ENCODE data around the gene KRTAP4-2. TPM values are rescaled to one million over a fixed set of nuclear protein-coding genes. Genes with fewer than 3 reads are reported as not detected.
"Not testable (repeated sequence)": the region's sequence is repeated elsewhere in the genome, so short reads cannot be mapped to it uniquely, and the experiment has no call there.

Gene KRTAP4-2
- total RNA-seq (not detected), polyA plus RNA-seq (not detected)

- no peak for DNase-seq
- Histone ChIP-seq H3K4me1 (ENCODE audit: control insufficient read depth, insufficient read depth, low read length, poor library complexity, severe bottlenecking) (no peaks in the 10 kb centered on the region), H3K27ac (ENCODE audit: insufficient read depth, low read length, poor library complexity, severe bottlenecking) (no peak within 1 kb of the TSS), H3K4me3 (ENCODE audit: low read depth, low read length) (no peak within 1 kb of the TSS), H3K27me3 (ENCODE audit: control insufficient read depth, insufficient read depth, low read length) (peaks cover 4% of the 10 kb centered on the region), H3K9me3 (ENCODE audit: control insufficient read depth in 2 of 2, low read length in 2 of 2) (no peaks in the 10 kb centered on the region), H3K36me3 (ENCODE audit: control insufficient read depth, insufficient read depth, low read length) (no peaks in the 10 kb centered on the region)
- ATAC-seq (ENCODE audit: low read depth in 2 of 2) = no peak
- H3K27ac Mint-ChIP-seq = peak within 1 kb of the TSS in 1 of 3 donors; percentile 5
- peaks cover 14% of the 10 kb centered on the region for H3K27me3 Mint-ChIP-seq
- peaks cover 0 to 5% (median 2%) of the 10 kb centered on the region in 4 donors for H3K4me1 Mint-ChIP-seq
- H3K36me3 Mint-ChIP-seq = no peaks in the 10 kb centered on the region
- peaks cover 0 to 1% (median 0%) of the 10 kb centered on the region in 7 donors for H3K9me3 Mint-ChIP-seq
- H3K4me3 Mint-ChIP-seq = no peak within 1 kb of the TSS
Measured at GRCh38 chr17:41177727-41178271, at the start of gene KRTAP4-2. TSS of gene KRTAP4-2 (minus strand) at chr17:41178221. CDS start at chr17:41178164, 57 bp downstream.

GRCh38 chr17:41226598-41227095, 48.6 kb upstream of the KRTAP4-2 start, which contains the start of gene KRTAP9-2:
TSS of gene KRTAP9-2 (plus strand) at chr17:41226648. CDS start at chr17:41226655, 7 bp downstream.
- not testable (repeated sequence) for H3K27ac Mint-ChIP-seq; H3K4me1 ChIP-seq (ENCODE audit: control insufficient read depth, insufficient read depth, low read length, poor library complexity, severe bottlenecking); H3K27me3 ChIP-seq (ENCODE audit: control insufficient read depth, insufficient read depth, low read length); H3K4me1 Mint-ChIP-seq; H3K9me3 Mint-ChIP-seq; H3K36me3 ChIP-seq (ENCODE audit: control insufficient read depth, insufficient read depth, low read length); H3K4me3 Mint-ChIP-seq; H3K36me3 Mint-ChIP-seq; DNase-seq; H3K4me3 ChIP-seq (ENCODE audit: low read depth, low read length); ATAC-seq (ENCODE audit: low read depth in 2 of 2); H3K9me3 ChIP-seq (ENCODE audit: control insufficient read depth in 2 of 2, low read length in 2 of 2); H3K27ac ChIP-seq (ENCODE audit: insufficient read depth, low read length, poor library complexity, severe bottlenecking)
- H3K27me3 Mint-ChIP-seq = peaks cover 26% of the 10 kb centered on the region

GRCh38 chr17:41226051-41226450, 48.0 kb upstream of the KRTAP4-2 start:
- Mint-ChIP-seq H3K9me3 (peaks cover 0 to 1% (median 0%) of the 10 kb centered on the region in 7 donors), H3K4me1 (peaks cover 0 to 6% (median 2%) of the 10 kb centered on the region in 4 donors), H3K27me3 (peaks cover 26% of the 10 kb centered on the region)

GRCh38 chr17:41223821-41224220, 45.8 kb upstream of the KRTAP4-2 start:
- no peak overlapping the region for H3K27ac ChIP-seq (ENCODE audit: insufficient read depth, low read length, poor library complexity, severe bottlenecking)
- H3K36me3 ChIP-seq (ENCODE audit: control insufficient read depth, insufficient read depth, low read length) = no peaks in the 10 kb centered on the region
- H3K36me3 Mint-ChIP-seq = no peaks in the 10 kb centered on the region
- peaks cover 6% of the 10 kb centered on the region for H3K27me3 ChIP-seq (ENCODE audit: control insufficient read depth, insufficient read depth, low read length)
- no peaks in the 10 kb centered on the region for H3K4me1 ChIP-seq (ENCODE audit: control insufficient read depth, insufficient read depth, low read length, poor library complexity, severe bottlenecking)
- peaks cover 34% of the 10 kb centered on the region for H3K27me3 Mint-ChIP-seq
- DNase-seq (no peak), ATAC-seq (ENCODE audit: low read depth in 2 of 2) (no peak)
- no peak overlapping the region for H3K4me3 Mint-ChIP-seq
- H3K4me1 Mint-ChIP-seq = peaks cover 0 to 3% (median 0%) of the 10 kb centered on the region in 4 donors
- peaks cover 0 to 8% (median 2%) of the 10 kb centered on the region in 7 donors for H3K9me3 Mint-ChIP-seq
- H3K4me3 ChIP-seq (ENCODE audit: low read depth, low read length) = no peak overlapping the region
- no peaks in the 10 kb centered on the region for H3K9me3 ChIP-seq (ENCODE audit: control insufficient read depth in 2 of 2, low read length in 2 of 2)
- no peak overlapping the region for H3K27ac Mint-ChIP-seq

More at GRCh38 chr17:41226051-41226450, 48.0 kb upstream of the KRTAP4-2 start:
- ATAC-seq (ENCODE audit: low read depth in 2 of 2) (no peak), DNase-seq (no peak)
- no peak overlapping the region for H3K27ac Mint-ChIP-seq
- no peaks in the 10 kb centered on the region for H3K36me3 Mint-ChIP-seq
- Histone ChIP-seq H3K4me3 (ENCODE audit: low read depth, low read length) (no peak overlapping the region), H3K36me3 (ENCODE audit: control insufficient read depth, insufficient read depth, low read length) (no peaks in the 10 kb centered on the region), H3K27me3 (ENCODE audit: control insufficient read depth, insufficient read depth, low read length) (peaks cover 9% of the 10 kb centered on the region), H3K4me1 (ENCODE audit: control insufficient read depth, insufficient read depth, low read length, poor library complexity, severe bottlenecking) (no peaks in the 10 kb centered on the region), H3K27ac (ENCODE audit: insufficient read depth, low read length, poor library complexity, severe bottlenecking) (no peak overlapping the region), H3K9me3 (ENCODE audit: control insufficient read depth in 2 of 2, low read length in 2 of 2) (no peaks in the 10 kb centered on the region)
- H3K4me3 Mint-ChIP-seq = no peak overlapping the region

GRCh38 chr17:41215681-41216080, 37.7 kb upstream of the KRTAP4-2 start:
- Histone ChIP-seq H3K36me3 (ENCODE audit: control insufficient read depth, insufficient read depth, low read length) (no peaks in the 10 kb centered on the region), H3K27ac (ENCODE audit: insufficient read depth, low read length, poor library complexity, severe bottlenecking) (no peak overlapping the region), H3K9me3 (ENCODE audit: control insufficient read depth in 2 of 2, low read length in 2 of 2) (no peaks in the 10 kb centered on the region), H3K4me1 (ENCODE audit: control insufficient read depth, insufficient read depth, low read length, poor library complexity, severe bottlenecking) (no peaks in the 10 kb centered on the region), H3K27me3 (ENCODE audit: control insufficient read depth, insufficient read depth, low read length) (peaks cover 10% of the 10 kb centered on the region), H3K4me3 (ENCODE audit: low read depth, low read length) (no peak overlapping the region)
- no peak overlapping the region for H3K27ac Mint-ChIP-seq
- H3K9me3 Mint-ChIP-seq = peaks cover 0 to 10% (median 2%) of the 10 kb centered on the region in 7 donors
- peaks cover 0 to 2% (median under 1%) of the 10 kb centered on the region in 4 donors for H3K4me1 Mint-ChIP-seq
- no peak overlapping the region for H3K4me3 Mint-ChIP-seq
- no peak for DNase-seq
- peaks cover 23% of the 10 kb centered on the region for H3K27me3 Mint-ChIP-seq
- no peak for ATAC-seq (ENCODE audit: low read depth in 2 of 2)
- no peaks in the 10 kb centered on the region for H3K36me3 Mint-ChIP-seq

- DNase-seq (no peak), ATAC-seq (ENCODE audit: low read depth in 2 of 2) (no peak)
- no peaks in the 10 kb centered on the region for H3K36me3 Mint-ChIP-seq
- no peaks in the 10 kb centered on the region for H3K36me3 ChIP-seq (ENCODE audit: control insufficient read depth, insufficient read depth, low read length)
- H3K27me3 ChIP-seq (ENCODE audit: control insufficient read depth, insufficient read depth, low read length) = peaks cover 15% of the 10 kb centered on the region
- H3K9me3 Mint-ChIP-seq = peaks cover 0 to 8% (median 0%) of the 10 kb centered on the region in 7 donors
- peaks cover 39% of the 10 kb centered on the region for H3K27me3 Mint-ChIP-seq
- no peaks in the 10 kb centered on the region for H3K4me1 ChIP-seq (ENCODE audit: control insufficient read depth, insufficient read depth, low read length, poor library complexity, severe bottlenecking)
- no peak overlapping the region for H3K4me3 Mint-ChIP-seq
- H3K27ac ChIP-seq (ENCODE audit: insufficient read depth, low read length, poor library complexity, severe bottlenecking) = no peak overlapping the region
- peak overlapping the region in 1 of 3 donors; percentile 63 for H3K27ac Mint-ChIP-seq
- no peak overlapping the region for H3K4me3 ChIP-seq (ENCODE audit: low read depth, low read length)
- H3K9me3 ChIP-seq (ENCODE audit: control insufficient read depth in 2 of 2, low read length in 2 of 2) = no peaks in the 10 kb centered on the region
- peaks cover 0 to 2% (median under 1%) of the 10 kb centered on the region in 4 donors for H3K4me1 Mint-ChIP-seq
Measured at GRCh38 chr17:41212524-41213169, 34.6 kb upstream of the KRTAP4-2 start.

- no peak overlapping the region for H3K4me3 ChIP-seq (ENCODE audit: low read depth, low read length)
- H3K27ac ChIP-seq (ENCODE audit: insufficient read depth, low read length, poor library complexity, severe bottlenecking) = no peak overlapping the region
- ATAC-seq (ENCODE audit: low read depth in 2 of 2) = no peak
- Mint-ChIP-seq H3K27ac (peak overlapping the region in 1 of 3 donors; percentile 52), H3K36me3 (no peaks in the 10 kb centered on the region), H3K27me3 (peaks cover 36% of the 10 kb centered on the region), H3K4me1 (peaks cover 0 to 2% (median under 1%) of the 10 kb centered on the region in 4 donors), H3K9me3 (peaks cover 0 to 7% (median 0%) of the 10 kb centered on the region in 7 donors), H3K4me3 (no peak overlapping the region)
- peaks cover 17% of the 10 kb centered on the region for H3K27me3 ChIP-seq (ENCODE audit: control insufficient read depth, insufficient read depth, low read length)
- no peaks in the 10 kb centered on the region for H3K9me3 ChIP-seq (ENCODE audit: control insufficient read depth in 2 of 2, low read length in 2 of 2)
- H3K4me1 ChIP-seq (ENCODE audit: control insufficient read depth, insufficient read depth, low read length, poor library complexity, severe bottlenecking) = no peaks in the 10 kb centered on the region
- no peak for DNase-seq
- no peaks in the 10 kb centered on the region for H3K36me3 ChIP-seq (ENCODE audit: control insufficient read depth, insufficient read depth, low read length)
Measured at GRCh38 chr17:41211845-41212466, 33.9 kb upstream of the KRTAP4-2 start.

Data from CD4-positive, CD25-positive, alpha-beta regulatory T cell (primary cell).